ENCODE results near the gene RILP.

- TF ChIP-seq CTCF (IDR thresholded peaks at IDR 0.05) = no peak
- TF ChIP-seq POLR2A (IDR thresholded peaks at IDR 0.05) = no peak
These were observed 14.6 kb downstream of the RILP start for GRCh38 chr17:1634841-1635650.
